ENCODE results near the gene TNFRSF25. TPM values are rescaled to one million over a fixed set of nuclear protein-coding genes. Genes with fewer than 3 reads are reported as not detected.
A peak's percentile ranks its signal among the peaks of the same experiment; 100 is the strongest.

TNFRSF25 gene
- total and polyA plus RNA-seq, 2 of the 8 experiments (the other 6 are each of a cell fraction or from before 2014, with no cell fraction given) = 10.7 to 19.5 TPM

DNA sequence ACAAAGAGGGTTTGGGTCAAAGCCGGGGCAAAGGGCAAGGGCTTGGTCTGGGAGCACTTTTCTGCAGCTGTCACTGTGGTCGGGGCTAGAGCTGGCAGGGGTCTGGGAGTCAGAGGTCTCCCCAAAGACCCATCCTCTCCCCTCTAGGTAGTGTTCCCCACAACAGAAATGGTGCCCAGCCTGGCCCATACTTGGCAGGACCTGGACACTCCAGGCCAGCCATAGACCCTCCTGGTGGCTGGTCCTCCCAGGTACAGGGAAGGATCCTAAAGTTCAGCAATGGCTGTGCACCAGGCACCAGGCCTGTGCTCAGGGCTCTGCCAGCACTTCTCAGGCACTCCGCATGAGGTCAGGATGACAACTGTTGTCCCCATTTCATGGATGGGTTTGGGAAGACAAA, 30.4 kb downstream of the TNFRSF25 start:
- Histone ChIP-seq H3K18ac (ENCODE audit: extremely low read depth, low read length) (no peak overlapping the region), H3K23me2 (ENCODE audit: low read depth, low read length) (no peaks in the 10 kb centered on the region; the same call in 1 of the 2 replicates), H3K4me2 (ENCODE audit: insufficient read depth in 1 of 2, low read depth in 2 of 2, low read length in 2 of 2) (no peak overlapping the region), H3K14ac (ENCODE audit: insufficient read length) (no peak overlapping the region), H3K27me3 (replicated peaks in 1 of 4; ENCODE audit: control insufficient read depth in 3 of 4, extremely low read depth in 1 of 4, insufficient read depth in 3 of 4, low read length in 3 of 4) (peaks cover 0 to 11% (median 3%) of the 10 kb centered on the region in 4 experiments; a peak in 3 of 7 replicates), H2AK5ac (ENCODE audit: low read depth, low read length) (no peak overlapping the region), H2AFZ (ENCODE audit: low read length) (no peak overlapping the region), H4K5ac (ENCODE audit: insufficient read length, low read depth, low read length) (no peak overlapping the region), H3K79me1 (ENCODE audit: low read depth, low read length) (no peaks in the 10 kb centered on the region), H3K27ac (ENCODE audit: low read depth, low read length) (no peak overlapping the region), H2BK5ac (ENCODE audit: low read depth, low read length) (no peak overlapping the region), H4K20me1 (replicated peaks in 1 of 2; ENCODE audit: control insufficient read depth in 1 of 2, insufficient read depth in 2 of 2, low read length in 2 of 2) (no peaks in the 10 kb centered on the region), H3K4ac (replicated peaks; ENCODE audit: insufficient read length, low read depth, low read length) (no peak overlapping the region), H3K56ac (replicated peaks; ENCODE audit: insufficient read length, low read depth, low read length) (no peak overlapping the region), H2BK15ac (ENCODE audit: low read length) (peak overlapping the region; percentile 72; the same call in 1 of the 2 replicates), H2BK120ac (replicated peaks; ENCODE audit: low read depth, low read length) (no peak overlapping the region), H3K4me3 (ENCODE audit: extremely low read depth in 1 of 4, insufficient read depth in 2 of 4, low read depth in 3 of 4, low read length in 4 of 4) (no peak overlapping the region), H3K36me3 (ENCODE audit: control insufficient read depth in 2 of 4, insufficient read depth in 4 of 4, low read length in 3 of 4) (no peaks in the 10 kb centered on the region), H3K9ac (replicated peaks in 1 of 4; ENCODE audit: extremely low read depth in 1 of 4, low read depth in 3 of 4, low read length in 3 of 4) (no peak overlapping the region), H3K4me1 (replicated peaks in 1 of 4; ENCODE audit: control insufficient read depth in 3 of 4, insufficient read depth in 4 of 4, low read length in 3 of 4) (peaks cover 0 to 5% (median under 1%) of the 10 kb centered on the region in 4 experiments; a peak in 4 of 7 replicates), H3K23ac (ENCODE audit: insufficient read length) (no peak overlapping the region), H4K8ac (ENCODE audit: extremely low read depth, insufficient read depth, low read length) (no peak overlapping the region), H2BK12ac (ENCODE audit: low read depth, low read length) (no peak overlapping the region), H3K79me2 (ENCODE audit: control insufficient read depth in 1 of 2, insufficient read depth in 2 of 2, low read length in 2 of 2) (no peaks in the 10 kb centered on the region), H4K91ac (replicated peaks; ENCODE audit: insufficient read length, low read length) (no peak overlapping the region), H2BK20ac (ENCODE audit: low read length) (no peak overlapping the region), H3K9me3 (ENCODE audit: insufficient read depth in 2 of 2, low read depth in 1 of 2, low read length in 1 of 2) (no peaks in the 10 kb centered on the region)
- 90% methylated on average over 1 of the region's 3 CpGs; no CpG with 5 or more reads in 1 of the 2 experiments for WGBS, 2 experiments (ENCODE audit: extremely low coverage in 1 of 2, insufficient coverage in 1 of 2, insufficient read length in 1 of 2, insufficient replicate concordance in 2 of 2, low coverage in 1 of 2, low lambda C conversion rate in 2 of 2, missing lambda C conversion rate in 1 of 2)
- no peak for TF ChIP-seq POLR2A (IDR thresholded peaks at IDR 0.05; ENCODE audit: control extremely low read depth in 1 of 2, low read depth in 2 of 2, low read length in 2 of 2)
- no peak for TF ChIP-seq KDM5A (IDR thresholded peaks at IDR 0.05; ENCODE audit: low read length)
- no peak for TF ChIP-seq EP300 (IDR thresholded peaks at IDR 0.05; ENCODE audit: borderline replicate concordance in 1 of 2, low read depth in 2 of 2, low read length in 2 of 2)
- no peak for TF ChIP-seq SAP30 (IDR thresholded peaks at IDR 0.05; ENCODE audit: insufficient read depth, insufficient replicate concordance, low read length)
- TF ChIP-seq ASH2L (IDR thresholded peaks at IDR 0.05; ENCODE audit: low read length) = no peak
- no peak for TF ChIP-seq JUND (IDR thresholded peaks at IDR 0.05; ENCODE audit: low read length)
- no peak for TF ChIP-seq JUN (IDR thresholded peaks at IDR 0.05; ENCODE audit: low read depth, low read length)
- no peak for TF ChIP-seq CHD1 (IDR thresholded peaks at IDR 0.05; ENCODE audit: low read depth, low read length)
- FAIRE-seq (no peak), DNase-seq (ENCODE audit: low read depth in 1 of 2, low spot score in 2 of 2) (no peak)
- ChIA-PET CTCF (ENCODE audit: partially characterized antibody) (interaction anchor here (1.1 to 18.8 kb wide), 6 partner anchors 10 to 75 kb away, joined by 3 to 321 read pairs (median 22); partner anchors contain the start of genes ESPN and HES2), POLR2A (ENCODE audit: partially characterized antibody) (interaction anchor here (1.4 kb wide), 1 partner anchor 9 kb away, joined by 3 read pairs; no protein-coding TSS in a partner anchor)

All from H1 (cell line).